ENCODE data around the gene ANKS1A.

The ANKS1A gene

GRCh38 chr6:35058865-35059522 lies 169.9 kb downstream of the ANKS1A start:
- DNase-seq, result no peak

DNA sequence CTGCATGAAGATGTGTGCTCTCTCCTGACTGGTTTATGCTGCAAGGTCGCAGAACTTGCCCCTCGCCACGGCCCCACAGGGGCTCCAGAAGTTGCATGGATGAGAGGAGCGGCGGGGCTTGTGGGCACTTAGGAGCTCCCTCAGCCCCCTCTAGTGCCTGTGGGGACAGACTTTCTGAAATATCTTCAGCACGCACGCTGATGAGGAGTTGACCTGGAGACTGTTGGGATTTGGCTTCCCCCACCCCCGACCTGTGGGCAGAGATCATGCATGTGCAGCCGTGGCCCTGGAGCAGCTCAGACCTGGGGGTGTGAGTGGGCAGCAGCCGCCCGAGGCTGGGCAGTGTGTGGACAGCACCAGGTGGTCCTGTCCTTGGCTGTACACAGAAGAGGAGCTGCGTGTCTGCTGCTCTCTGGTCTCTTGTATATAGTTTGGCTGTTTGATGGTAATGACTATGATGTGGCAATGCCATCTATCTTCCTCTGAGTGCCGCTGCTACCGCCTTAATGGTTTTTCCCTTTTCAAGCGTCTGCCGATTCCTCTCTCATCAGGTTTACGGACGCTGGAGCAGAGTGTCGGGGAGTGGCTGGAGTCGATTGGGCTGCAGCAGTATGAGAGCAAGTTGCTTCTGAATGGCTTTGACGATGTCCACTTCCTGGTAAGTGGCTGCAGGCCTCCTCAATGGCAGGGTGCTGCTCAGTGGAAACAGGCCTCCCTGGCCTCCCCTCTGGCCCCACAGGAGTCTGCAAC lies 170.7 kb downstream of the ANKS1A start:
- DNase-seq, result no peak

- no peak for DNase-seq
These were observed 172.1 kb downstream of the ANKS1A start for GRCh38 chr6:35061102-35061615.

GRCh38 chr6:35061651-35062410 lies 172.8 kb downstream of the ANKS1A start:
- no peak for DNase-seq

DNA sequence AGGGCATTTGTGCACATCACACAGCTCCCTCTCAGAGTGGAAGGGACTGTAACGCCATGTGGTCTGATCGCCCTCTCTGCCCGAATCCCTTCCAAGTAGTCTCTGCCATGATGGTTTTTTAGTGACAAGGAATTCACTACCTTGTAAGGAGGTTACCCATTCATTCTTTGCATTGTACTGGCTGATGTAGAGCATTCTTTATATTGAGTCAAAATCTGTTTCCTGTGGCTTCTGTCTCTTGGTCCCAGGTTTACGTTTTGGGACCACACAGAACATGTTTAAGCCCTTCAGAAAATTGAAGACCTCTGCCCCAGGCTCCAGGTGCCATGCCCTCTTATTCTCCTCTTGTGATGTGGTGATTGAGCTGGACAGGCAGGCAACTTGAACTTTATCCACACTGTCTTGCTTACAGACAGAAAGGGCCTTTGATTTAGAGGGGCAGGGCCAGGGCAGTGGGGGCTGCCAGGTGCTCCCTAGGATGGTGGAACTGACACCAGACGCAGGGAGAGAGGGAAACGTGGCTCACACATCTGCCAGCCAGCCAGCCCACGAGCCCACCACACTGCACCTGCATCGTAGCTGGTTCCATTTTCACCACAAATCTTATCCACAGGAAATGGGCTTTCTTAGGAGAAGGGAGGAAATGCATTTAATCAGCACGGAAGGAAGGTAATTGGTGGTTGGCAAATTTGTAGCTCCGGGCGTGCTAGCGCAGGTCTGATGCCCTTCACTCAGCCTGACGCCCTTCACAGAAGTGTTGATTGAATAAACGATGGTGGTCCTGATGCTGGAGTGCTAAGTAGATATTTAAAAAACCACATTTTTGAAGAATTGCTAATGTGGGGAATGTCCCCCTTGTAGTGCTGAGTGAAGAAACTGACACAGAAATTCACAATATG lies 173.9 kb downstream of the ANKS1A start:
- DNase-seq, result no peak

DNA sequence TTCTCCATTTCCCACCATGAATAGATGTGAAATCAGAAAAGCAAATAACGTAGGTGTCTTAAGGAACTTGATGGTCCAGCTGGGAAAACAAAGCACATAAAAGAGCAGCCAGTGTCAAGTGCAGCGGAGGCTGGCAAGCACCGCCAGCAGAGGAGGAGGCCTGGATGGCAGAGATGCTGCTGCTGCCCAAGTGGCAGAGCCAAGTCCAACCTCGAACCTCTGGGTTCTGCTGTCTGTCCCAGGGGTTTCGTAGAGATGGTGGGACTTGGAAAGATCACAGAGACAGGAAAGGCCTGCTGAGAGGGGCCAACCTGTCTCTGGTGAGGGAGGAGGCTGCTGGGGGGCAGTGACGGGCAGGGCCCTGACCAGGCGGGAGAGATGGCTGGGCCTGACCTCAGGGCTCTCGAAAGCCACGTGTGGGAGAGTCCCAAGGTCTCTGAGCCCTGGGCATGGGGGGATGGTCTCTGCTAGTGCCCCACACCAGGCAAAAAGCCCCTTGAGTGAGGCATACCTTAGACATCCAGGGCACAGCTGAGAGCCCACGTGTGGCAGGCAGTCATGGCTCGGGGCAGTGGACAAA lies 174.7 kb downstream of the ANKS1A start:
- no peak for DNase-seq

DNA sequence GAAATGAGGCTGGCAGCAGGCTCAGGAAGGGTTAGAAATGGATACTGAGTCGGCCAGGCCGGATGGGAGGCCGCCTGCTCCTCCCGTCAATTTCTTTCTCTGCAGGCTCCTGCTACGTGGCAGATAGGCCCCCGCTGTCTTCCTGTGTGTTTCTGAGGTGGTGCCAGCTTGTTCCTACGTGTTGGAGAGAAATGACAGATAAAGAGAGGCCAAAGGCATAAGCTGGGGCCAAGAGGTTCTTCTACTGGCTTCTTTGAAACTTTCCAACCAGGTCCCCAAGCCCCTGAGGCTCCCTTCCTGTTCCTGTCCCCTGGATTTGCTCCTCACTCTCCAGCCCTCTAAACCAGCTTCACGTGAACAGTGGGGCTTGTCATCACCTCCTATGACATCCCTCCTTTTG lies 175.2 kb downstream of the ANKS1A start:
- DNase-seq, result no peak

DNA sequence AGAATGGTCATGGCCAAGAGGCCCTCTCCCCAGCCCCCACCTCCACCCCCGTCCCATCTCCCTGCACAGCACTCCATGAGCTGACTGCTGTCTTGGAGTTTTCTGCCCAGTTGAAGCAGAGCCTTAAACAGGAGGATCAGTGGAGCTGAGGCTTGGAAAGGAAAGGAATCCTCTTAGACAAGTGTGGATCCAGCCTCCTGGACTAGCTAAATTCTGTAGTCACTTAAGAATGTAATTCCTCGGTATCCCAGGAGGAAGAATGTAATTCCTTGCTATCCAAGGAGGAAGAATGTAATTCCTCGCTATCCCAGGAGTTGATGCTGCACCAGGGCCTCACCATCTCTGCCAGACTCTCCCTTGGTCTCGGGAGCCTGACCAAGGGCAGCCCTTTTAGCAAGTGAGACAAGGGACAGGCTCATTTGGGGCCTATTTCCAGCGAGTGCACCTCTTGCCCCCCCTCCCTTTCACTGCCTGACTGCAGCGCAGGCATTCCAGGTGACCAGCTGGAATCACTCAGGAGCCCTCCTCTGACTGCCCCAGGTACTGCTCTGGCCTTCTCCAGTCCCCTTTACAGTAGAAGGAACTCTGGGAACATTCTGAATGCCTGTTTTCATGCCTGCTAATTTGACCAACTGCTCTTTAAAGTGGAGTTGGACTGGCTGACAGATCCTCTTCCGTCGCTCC lies 175.8 kb downstream of the ANKS1A start:
- DNase-seq, result no peak

- no peak for DNase-seq
These were observed 176.4 kb downstream of the ANKS1A start for GRCh38 chr6:35065441-35065800.

DNA sequence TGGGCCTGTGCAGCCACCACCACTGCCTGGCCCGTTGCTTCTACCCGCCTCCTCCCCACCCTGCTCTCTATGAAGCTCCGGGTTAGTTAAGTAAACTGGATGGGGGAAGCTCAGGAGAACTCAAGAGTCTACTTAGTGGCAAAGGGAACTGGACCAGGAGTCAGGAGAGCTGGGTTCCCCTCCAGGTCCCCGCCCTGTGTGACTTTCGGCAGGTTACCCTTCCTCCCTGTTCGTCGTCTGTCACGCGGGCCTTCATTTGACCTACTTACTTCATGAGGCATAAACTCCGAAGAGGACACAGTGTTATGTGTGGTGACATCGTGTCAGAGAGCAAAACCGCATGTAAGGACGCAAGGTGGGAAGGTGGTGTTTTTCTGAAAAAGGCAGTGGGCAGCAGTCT lies 176.8 kb downstream of the ANKS1A start:
- no peak for DNase-seq

GRCh38 chr6:35067234-35067633 lies 178.2 kb downstream of the ANKS1A start:
- no peak for DNase-seq

DNA sequence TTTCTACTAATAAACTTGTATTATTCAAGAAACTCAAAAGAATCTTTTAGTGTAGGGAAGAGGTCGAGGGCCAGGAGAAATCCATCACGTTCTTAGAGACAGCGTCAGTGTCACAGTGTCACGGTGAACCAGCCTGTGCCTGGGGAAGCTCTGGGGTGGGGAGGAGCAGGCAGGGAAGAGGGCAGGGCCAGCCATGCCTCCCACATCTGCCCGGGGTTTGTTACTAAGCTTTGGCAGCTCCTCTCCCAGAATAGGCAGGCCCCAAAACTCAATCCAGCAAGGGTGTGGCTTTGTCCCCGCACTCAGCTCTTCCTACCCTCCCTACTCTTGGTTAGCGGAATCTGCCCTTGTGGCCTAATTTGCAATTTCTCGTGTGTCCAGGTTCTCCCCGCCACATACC lies 179.2 kb downstream of the ANKS1A start:
- DNase-seq, result no peak

- DNase-seq, result no peak
These were observed 179.6 kb downstream of the ANKS1A start for GRCh38 chr6:35068644-35069043.

GRCh38 chr6:35069262-35069661 lies 180.2 kb downstream of the ANKS1A start:
- DNase-seq, result no peak

DNA sequence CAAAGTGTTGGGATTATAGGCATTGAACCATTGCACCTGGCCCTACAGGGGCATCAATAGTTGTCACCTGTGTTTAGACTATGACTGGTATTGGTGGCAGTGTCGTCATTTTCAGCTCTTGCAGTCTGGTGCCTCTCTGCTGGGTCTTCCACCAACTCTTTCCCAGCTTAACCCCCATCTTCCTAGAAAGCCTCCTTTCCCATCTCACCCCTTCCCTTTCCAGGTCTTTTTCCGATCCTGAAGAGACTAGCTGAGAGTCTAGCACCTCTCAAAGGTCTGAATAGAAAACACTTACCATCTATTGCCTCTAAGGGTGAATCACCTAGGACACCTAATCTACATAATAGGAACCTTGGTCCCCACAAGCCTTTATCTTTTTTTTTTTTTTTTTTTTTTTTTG lies 181.1 kb downstream of the ANKS1A start:
- DNase-seq, result no peak

GRCh38 chr6:35071347-35071994 lies 182.4 kb downstream of the ANKS1A start:
- DNase-seq, result no peak

DNA sequence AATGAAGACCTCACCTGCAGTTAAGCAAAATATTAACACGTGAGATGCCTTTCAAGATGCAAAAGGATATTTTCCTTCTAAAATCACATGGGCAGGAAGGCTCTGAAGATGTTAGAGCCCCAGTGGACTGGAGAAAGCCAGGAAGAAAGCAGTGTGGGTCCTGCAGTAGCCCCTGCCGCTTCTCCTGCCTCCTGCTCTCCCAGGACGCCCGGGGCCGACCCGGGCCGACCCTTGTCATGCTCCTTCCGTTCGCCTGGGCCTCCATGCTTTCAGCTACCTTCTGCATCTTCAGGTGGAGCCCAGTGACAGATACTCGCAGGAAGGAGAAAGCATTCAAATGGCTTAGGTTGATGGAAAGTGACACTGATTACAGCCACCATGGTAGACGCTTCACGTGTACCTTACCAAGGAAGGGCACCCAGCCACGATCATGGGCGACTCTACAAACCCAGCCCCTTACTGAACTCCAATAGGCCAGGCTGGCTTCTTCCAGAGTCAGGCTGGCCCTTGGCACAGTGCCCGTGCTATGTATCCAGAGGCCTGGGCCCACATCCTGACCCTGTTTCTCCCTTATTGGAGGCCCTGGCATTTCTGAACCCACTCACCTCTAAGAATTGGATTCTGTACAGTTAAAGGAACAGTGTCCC lies 183.1 kb downstream of the ANKS1A start:
- no peak for DNase-seq

- DNase-seq, result no peak
These were observed 183.6 kb downstream of the ANKS1A start for GRCh38 chr6:35072698-35073055.

DNA sequence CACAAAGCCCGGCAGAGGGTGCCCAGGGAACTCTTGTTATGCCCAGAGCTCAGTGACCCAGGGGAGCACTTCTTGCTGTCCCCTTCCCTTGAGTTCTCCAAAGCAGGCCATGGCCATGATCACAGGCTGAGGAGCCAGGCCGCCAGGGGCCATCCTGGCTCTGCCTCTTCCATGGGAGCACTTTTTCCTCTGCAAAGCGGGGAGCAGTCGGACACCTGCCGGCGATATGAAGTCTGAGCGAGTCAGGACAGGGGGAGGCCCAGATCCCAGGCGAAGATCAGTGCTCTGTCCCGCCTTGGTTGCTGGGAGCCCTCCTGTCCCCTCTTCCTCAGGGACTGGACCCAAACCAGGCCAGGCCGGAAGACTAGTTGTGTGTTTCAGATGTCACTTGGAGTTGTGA lies 184.2 kb downstream of the ANKS1A start:
- no peak for DNase-seq

- DNase-seq, result no peak
These were observed 184.9 kb downstream of the ANKS1A start for GRCh38 chr6:35073766-35074471.
